HG03469 (cell line): ENCODE data around the gene TNFRSF13B.
"Not testable (repeated sequence)": the region's sequence is repeated elsewhere in the genome, so short reads cannot be mapped to it uniquely, and the experiment has no call there.

ENCODE experiments used
- ATAC-seq: cut with Tn5 transposase; IDR thresholded peaks from one replicate; pipeline ENCODE4 v1.9.1; 2021; ENCODE audit warnings: mild to moderate bottlenecking, moderate library complexity, moderate number of reproducible peaks; ENCODE audit not compliant: unreplicated experiment

TNFRSF13B gene

GRCh38 chr17:16987066-16987829 lies 15.3 kb upstream of the TNFRSF13B start:
- no peak for ATAC-seq

- ATAC-seq: no peak
These were observed 14.5 kb upstream of the TNFRSF13B start for GRCh38 chr17:16986391-16986790.

GRCh38 chr17:16981928-16982327 lies 10.0 kb upstream of the TNFRSF13B start:
- no peak for ATAC-seq

- peak; percentile 33 for ATAC-seq
These were observed 9.2 kb upstream of the TNFRSF13B start for GRCh38 chr17:16980813-16981731.

DNA sequence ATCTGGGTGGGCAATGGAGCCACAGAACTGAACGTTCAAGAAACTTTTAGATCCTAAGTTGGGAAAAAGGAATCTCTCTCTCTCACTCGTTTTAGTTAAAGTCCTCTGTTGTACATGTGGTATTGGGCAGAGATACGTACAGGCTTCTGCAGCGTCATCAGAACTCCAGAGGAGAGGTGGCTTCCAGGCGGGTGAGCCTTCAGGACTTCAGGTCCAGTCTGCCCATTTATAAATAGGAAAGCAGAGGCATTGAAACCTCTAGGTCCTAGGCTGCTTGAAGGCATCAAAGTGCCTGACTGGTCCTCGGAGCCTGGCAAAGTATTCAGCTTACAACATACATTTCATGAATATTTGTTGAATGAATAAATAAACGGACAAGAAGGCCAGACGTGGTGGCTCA lies 8.1 kb upstream of the TNFRSF13B start:
- ATAC-seq: no peak

DNA sequence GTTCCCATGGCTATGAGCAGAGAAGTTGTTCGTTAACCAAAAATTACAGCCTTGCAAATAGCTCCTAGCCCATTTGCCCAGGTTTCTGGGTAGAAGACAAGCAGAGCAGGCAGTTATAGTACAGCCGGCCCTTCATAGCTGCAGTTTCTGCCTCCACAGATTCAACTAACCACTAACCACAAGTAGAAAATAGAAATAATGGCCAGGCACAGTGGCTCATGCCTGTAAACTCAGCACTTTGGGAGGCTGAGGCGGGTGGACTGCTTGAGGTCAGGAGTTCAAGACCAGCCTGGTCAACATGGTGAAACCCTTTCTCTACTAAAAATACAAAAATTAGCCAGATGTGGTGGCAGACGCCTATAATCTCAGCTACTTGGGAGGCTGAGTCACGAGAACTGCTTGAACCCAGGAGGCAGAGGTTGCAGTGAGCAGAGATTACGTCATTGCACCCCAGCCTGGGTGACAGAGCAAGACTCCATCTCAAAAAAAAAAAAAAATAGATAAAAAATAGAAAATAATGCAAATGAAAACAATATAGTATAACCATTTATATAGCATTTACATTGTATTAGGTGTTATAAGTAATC lies 7.4 kb upstream of the TNFRSF13B start:
- ATAC-seq: not testable (repeated sequence)

DNA sequence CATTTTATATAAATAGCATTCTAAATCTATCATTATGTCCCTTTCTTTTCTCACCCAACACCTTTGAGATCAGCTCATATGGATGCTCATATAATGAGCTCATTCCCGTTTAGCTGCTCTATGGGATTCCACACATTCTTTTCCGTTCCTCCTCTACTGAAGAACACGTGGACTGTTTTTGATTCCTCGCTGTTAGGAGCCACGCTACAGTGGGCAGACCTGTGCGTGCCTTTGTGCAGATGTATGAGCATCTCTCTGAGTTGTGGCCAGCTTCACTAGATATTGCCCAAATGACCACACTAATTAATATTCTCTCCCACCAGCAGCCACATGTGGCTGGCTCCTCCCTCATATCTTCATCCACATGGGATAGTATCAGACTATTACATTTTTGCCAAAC lies 6.0 kb upstream of the TNFRSF13B start:
- ATAC-seq: no peak

GRCh38 chr17:16976725-16977550 lies 5.0 kb upstream of the TNFRSF13B start:
- ATAC-seq: no peak

DNA sequence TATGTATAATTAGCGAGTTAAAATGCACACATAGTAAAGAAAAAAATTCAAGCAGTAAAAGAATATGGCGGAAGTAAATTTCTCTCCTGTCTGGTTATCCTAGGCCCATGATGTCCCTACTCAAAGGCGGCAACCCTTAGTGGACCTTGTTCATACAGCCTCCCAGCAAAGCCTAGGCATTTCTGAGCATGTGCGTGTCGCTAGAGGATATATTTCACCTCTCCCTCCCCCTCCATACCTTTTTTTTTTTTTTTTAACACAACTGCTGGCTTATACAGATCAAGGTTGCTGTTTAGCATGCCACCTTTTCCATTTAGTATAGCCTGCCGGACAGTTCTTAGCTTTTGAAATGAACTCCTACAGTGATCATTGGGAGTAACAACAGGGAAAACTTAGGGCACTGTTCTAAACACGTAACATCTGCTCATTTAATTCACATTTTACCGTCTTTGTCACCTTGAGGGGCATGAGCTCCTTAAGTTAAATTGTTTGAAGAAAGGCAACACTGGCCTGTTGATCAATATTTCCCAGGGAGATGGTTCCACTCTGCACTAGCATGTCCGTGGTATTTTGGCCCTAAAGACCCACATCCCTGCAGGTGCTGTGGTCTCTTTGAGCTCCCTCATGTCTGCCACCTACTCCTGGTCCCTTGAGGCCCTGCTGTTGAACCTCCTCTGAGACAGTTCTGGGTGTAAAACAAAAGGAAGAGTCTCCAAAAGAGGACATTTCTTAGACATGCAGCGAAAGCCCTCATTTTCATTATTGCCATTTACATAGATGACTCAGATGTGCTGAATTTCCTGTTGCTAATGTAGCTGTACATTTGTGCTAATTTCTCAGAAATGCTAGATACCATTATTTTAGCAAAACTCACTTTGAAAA lies 4.1 kb upstream of the TNFRSF13B start:
- ATAC-seq: no peak

- ATAC-seq: no peak
These were observed 3.3 kb upstream of the TNFRSF13B start for GRCh38 chr17:16975277-16975651.

GRCh38 chr17:16974569-16975276 lies 2.8 kb upstream of the TNFRSF13B start:
- ATAC-seq: no peak

DNA sequence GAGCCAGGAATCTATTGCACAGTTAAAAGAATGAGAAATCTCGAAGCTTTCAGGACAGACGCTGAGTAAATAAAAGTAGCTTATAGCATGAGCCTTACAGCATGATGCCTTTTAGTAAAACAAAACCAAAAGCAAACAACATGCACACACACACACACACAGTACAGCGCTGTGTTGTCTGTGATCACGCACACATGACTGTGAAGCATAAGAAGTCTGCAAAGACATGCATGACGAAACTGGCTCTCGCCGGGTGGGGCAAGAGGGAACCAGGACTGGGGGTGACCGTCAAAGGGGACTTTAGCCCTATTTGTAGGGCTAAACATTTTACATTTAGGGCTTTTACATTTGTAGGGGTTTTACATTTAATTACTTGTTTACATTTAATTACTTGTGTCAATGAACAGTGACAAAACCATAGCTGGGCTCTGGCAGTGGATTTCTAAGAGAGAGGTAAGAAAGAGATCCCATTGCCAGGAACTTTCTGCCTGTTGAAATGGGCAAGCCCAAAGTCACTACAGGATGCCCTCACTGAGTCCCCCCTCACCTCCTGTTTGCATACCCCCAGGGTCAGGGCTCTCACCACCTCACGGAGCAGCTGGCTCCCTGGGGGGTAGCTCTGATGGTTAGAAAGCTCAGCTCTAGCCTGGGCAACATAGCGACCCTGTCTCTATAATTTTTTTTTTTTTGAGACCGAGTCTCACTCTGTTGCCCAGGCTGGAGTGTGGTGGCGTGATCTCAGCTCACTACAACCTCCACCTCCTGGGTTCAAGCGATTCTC lies 2.0 kb upstream of the TNFRSF13B start:
- no peak for ATAC-seq

DNA sequence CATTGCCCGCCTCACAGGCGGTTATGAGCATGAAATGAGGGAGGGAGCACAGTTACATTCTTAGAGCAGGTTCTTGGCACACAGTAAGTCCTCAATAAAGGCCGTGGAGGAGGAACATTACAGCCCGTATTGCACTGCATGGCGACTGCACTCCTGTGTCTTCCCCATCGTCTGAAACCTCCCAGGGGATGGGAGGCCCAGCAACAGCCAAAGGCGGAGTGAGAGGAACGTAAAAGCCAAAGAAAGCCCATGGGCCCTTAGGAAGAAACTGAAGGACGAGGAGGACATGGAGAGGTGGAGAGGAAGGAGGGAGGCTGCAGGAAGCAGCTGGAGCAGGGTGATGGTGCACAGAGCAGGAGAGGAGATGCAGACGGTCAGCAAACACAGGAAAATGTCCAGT lies 1.1 kb upstream of the TNFRSF13B start:
- not testable (repeated sequence) for ATAC-seq

DNA sequence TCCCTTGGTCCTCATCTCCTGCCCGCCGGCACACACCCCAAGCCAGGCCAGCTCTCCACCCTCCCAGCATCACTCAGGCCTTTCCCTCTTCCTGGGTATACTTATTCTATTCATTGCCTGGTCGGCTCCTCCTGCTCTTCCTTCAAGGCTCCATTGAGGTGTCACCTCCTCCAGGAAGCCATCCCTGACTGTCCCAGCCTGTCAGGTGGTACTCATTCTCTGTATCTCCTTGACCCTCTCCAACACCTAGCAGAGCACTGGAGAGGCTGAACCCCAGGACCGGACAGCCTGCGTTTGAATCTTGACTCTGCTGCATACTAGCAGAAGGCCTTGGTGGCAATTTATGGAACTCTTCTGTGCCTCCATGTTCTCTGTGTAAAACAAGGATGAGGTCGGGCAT lies 428 bp upstream of the TNFRSF13B start:
- no peak for ATAC-seq

GRCh38 chr17:16969931-16970906 lies 1.7 kb downstream of the TNFRSF13B start:
- no peak for ATAC-seq

- ATAC-seq: no peak
These were observed 3.1 kb downstream of the TNFRSF13B start for GRCh38 chr17:16968786-16969185.

DNA sequence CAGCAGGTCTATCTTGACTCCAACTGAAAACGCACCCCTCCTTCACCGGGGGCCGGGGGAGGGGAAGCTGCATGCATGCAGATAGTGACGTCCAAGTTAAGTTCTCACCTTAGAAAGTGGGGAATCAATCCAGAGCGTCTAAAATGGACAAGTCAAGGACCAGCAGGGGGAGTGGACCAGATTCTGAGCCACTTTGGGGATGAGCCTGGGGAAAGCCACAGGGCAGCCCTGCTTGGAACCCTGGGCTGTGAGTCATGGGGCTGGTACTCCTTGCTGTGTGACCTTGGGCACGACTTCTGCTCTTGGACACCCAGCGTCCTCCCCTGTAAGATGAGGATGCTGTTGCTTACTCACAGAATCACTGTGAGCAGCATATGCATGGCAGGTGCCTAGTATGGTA lies 9.1 kb downstream of the TNFRSF13B start:
- ATAC-seq: no peak
